SK-N-DZ (cell line): ENCODE measurements around the gene DLG5.

Experiments used
- DNase-seq: peaks from one replicate; pipeline ENCODE4 v3.0.0-alpha.2; 2015; ENCODE audit warnings: low spot score

Gene DLG5

DNA sequence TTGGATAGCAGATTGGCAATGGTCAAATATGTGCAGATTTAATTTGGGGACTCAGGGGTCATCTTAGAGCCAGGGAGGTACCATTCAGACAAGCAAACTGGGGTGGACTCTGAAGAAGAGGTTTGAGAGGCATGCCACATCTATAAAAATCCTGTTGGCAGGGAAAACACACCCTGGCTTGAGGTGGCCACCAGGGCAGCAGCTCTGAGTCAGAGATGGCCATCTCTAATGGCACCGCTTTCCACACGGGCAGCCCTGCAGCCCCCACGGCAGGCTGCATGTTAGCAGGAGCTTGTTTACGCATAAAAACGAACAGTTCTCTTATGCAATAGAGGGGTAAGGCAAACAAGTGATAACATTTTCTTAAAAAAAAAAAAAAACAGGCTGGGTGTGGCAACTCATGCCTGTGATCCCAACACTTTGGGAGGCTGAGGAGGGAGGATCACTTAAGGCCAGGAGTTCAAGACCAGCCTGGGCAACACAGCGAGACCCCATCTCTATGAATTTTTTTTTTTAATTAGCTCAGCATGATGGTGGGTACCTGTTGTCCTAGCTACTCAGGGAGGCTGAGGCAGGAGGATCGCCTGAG, 14.9 kb downstream of the DLG5 start:
- no peak for DNase-seq

- no peak for DNase-seq
These were observed 15.9 kb downstream of the DLG5 start for GRCh38 chr10:77910524-77911145.

GRCh38 chr10:77909749-77910375, 16.7 kb downstream of the DLG5 start:
- DNase-seq, result no peak

DNA sequence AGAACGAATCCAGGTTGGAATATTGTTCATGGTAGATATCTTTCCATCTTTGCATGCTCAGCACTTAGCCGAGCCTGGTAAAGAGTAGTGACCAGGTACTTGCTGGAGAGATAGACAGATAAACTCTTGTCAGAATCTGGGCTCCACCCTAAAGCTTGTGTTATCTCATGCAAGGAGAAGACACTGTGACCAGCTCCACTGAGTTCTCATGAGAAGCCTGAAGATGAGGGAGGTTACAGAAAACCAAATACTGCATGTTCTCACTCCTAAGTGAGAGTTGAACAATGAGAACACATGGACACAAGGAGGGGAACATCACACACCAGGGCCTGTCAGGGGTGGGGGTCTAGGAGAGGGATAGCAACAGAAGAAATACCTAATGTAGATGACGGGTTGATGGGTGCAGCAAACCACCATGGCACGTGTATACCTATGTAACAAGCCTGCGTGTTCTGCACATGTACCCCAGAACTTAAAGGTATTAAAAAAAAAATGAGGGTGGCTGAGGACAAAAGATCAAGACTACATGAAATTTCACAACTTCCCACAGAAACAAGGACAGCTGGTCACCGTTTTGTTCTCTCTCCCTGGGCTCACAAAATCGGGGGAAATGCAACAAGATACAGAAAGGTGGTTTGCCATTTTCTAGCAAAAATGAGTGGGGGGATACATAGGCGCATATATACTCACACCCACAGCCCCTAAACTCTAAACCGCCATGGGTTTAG, 17.4 kb downstream of the DLG5 start:
- no peak for DNase-seq

DNA sequence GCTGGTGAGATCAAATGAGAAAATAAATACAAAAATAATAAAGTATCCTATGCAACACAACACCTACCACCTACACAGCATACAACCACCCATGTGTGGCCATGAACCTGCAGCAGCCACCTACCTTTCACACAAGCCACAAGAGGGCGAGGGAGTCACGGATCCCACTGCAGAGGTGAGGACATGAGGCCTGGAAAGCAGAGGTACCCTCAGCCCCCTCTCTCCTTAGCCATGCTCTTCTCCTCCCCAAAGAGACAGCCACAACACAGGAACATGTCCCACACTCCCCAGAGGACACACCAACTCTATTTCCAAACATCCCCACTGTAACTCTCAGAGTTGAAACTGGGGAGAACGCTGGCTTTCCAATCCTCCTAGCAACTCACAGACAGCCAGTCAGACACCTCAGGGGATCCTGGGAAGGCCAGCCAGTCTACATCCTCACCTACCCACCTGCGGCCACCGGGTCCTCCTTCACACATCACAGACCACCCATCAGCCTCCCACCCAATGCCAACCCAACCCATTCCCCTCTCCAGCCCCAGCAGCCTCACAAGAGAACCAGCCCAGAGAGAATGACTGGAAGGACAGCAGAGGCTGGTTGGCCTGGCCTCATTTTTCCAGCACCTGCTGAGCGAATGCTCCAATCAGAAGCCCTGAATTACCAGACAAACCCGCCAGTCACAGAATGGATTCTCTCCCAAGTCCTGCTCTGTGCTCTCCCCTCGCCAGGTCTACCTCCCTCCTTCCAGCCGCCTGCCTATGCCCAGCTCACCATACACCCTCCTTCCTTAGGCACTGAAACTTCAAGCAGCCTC, 18.4 kb downstream of the DLG5 start:
- no peak for DNase-seq

GRCh38 chr10:77907462-77907861, 19.1 kb downstream of the DLG5 start:
- no peak for DNase-seq

DNA sequence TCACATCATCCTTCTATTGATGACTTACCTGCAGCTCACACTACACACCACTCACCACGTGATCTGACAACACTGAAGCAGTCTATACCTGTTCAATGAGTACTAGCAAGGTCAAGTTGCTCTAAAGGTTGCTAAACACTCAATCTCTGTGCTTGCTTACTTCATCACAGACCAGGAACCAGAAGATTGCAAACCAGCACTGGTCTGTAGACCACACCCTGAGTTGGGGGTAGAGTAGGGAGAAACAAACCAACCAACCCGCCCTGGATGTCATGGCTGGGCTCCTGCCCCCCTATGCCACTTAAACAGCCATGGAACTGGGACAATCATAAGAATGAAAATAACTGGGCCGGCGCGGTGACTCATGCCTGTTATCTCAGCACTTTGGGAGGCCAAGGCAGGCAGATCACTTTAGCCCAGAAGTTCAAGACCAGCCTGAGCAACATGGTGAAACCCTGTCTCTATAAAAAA, 19.6 kb downstream of the DLG5 start:
- no peak for DNase-seq

DNA sequence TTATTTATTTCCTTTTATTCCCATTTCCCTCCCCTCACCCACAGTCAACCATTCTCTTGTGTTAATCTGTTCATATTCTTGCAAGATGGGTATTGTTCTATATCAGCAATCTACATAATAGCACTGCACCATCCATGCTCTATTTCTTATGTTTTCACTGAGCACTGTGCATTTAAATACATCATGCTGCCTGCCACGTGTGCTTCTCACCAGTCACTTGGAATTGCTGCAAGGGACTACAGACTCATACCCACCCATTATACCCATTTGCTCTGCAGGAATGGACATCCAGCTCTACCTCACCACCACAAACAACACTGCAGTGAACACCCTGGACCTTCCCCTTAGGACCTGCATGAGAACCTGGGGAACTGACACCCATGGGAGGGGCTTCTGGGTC, 20.8 kb downstream of the DLG5 start:
- no peak for DNase-seq

DNA sequence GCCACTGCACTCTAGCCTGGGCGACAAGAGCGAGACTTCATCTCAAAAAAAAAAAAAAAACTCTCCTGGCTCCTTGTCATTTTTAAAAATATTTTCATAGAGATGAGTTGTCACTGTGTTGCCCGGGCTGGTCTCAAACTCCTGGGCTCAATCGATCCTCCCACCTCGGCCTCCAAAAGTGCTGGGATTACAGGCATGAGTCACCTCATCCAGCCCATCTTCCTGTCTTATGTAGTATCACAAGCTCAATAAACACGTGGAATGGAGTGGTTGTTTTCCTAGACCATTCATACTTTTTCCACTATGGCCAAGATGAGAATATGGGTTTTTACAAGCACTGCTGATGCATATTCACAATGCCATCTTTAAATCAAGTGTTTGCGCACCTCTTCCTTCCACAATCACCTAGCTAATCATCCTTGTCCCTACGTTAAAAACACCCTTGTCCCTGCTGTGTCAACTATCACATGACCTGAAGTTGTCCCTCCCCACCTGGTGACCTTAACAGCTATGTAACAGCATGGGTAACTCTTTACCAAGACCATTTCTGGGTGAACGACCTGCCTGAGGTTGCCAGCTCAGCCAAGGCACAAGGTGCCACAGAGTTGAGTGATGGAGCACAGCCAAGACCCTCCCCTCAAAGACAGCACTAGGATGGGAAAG, 21.3 kb downstream of the DLG5 start:
- no peak for DNase-seq

GRCh38 chr10:77904100-77904840, 22.3 kb downstream of the DLG5 start:
- no peak for DNase-seq

GRCh38 chr10:77902159-77902558, 24.4 kb downstream of the DLG5 start:
- no peak for DNase-seq

- DNase-seq, result no peak
These were observed 24.8 kb downstream of the DLG5 start for GRCh38 chr10:77901743-77902142.

- DNase-seq, result no peak
These were observed 26.9 kb downstream of the DLG5 start for GRCh38 chr10:77899690-77900089.

- DNase-seq, result no peak
These were observed 27.5 kb downstream of the DLG5 start for GRCh38 chr10:77899080-77899477.

- no peak for DNase-seq
These were observed 28.1 kb downstream of the DLG5 start for GRCh38 chr10:77898323-77899079.

GRCh38 chr10:77896058-77896457, 30.5 kb downstream of the DLG5 start:
- DNase-seq, result no peak

DNA sequence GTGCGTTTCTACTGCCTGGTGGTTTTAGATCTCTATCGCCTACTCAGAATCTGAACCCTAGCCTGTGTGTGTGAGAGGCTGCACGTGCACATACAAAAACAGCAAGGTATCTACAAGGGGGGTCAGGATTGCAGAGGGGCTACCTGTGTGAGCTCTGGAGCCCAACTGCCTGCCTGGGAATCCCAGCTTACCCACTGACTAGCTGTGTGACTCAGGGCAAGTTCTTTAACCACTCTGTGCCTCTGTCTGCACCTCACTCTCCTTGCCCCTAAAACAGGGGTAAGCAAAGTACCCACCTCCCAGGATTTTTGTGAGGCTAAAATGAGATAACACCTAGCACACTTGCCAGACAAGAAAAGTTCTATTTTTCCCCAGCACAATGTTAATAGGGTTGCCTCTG, 32.5 kb downstream of the DLG5 start:
- DNase-seq, result no peak

- DNase-seq, result no peak
These were observed 33.2 kb downstream of the DLG5 start for GRCh38 chr10:77893386-77893785.

GRCh38 chr10:77892761-77893160, 33.8 kb downstream of the DLG5 start:
- DNase-seq, result no peak
